Measurements from ENCODE around the gene AGFG1. TPM values are rescaled to one million over a fixed set of nuclear protein-coding genes. Genes with fewer than 3 reads are reported as not detected.
A peak's percentile ranks its signal among the peaks of the same experiment; 100 is the strongest.

AGFG1 gene
- total RNA-seq, 1 experiment from 2014 or later, result 109 TPM

- no peak overlapping the region for H3K14ac ChIP-seq (ENCODE audit: insufficient read depth, low read length)
- Mint-ChIP-seq H3K36me3 (ENCODE audit: insufficient read depth in 1 of 3, low read depth in 3 of 3) (no peaks in the 10 kb centered on the region; a peak in 1 of 7 replicates), H3K27me3 (ENCODE audit: low read depth) (no peaks in the 10 kb centered on the region), H3K4me1 (peaks cover 6 to 10% of the 10 kb centered on the region in 2 experiments), H3K27ac (peak overlapping the region in 2 of 3 experiments; percentile 10 to 16; a peak in 3 of 7 replicates), H3K9me3 (no peaks in the 10 kb centered on the region; a peak in 1 of 5 replicates), H3K4me3 (no peak overlapping the region)
- H2AFZ ChIP-seq (ENCODE audit: low read length), result no peak overlapping the region
- no peak overlapping the region for H2AK5ac ChIP-seq (ENCODE audit: insufficient read length, low read length)
- H2BK120ac ChIP-seq (ENCODE audit: low read depth, low read length, poor library complexity, severe bottlenecking), result no peak overlapping the region
- no peak overlapping the region for H3K4me2 ChIP-seq (ENCODE audit: insufficient read depth, insufficient read length, low read length)
- no peak overlapping the region for H4K8ac ChIP-seq (replicated peaks; ENCODE audit: insufficient read length, low read depth, low read length)
- no peak overlapping the region for H2BK15ac ChIP-seq (ENCODE audit: low read depth, low read length)
- no peak overlapping the region for H3K56ac ChIP-seq (ENCODE audit: insufficient read length, low read depth, low read length)
- H3K9ac ChIP-seq (ENCODE audit: extremely low read depth, insufficient read length, low read length), result no peak overlapping the region
- TF ChIP-seq CTCF (conservative IDR thresholded peaks at IDR 0.05), result no peak
- H4K91ac ChIP-seq (ENCODE audit: insufficient read length, low read depth, low read length), result no peak overlapping the region
- H3K9me3 ChIP-seq (ENCODE audit: control insufficient read depth, low read depth, low read length), result no peaks in the 10 kb centered on the region
- H3K23me2 ChIP-seq (ENCODE audit: insufficient read length, low read depth, low read length, poor library complexity, severe bottlenecking), result no peaks in the 10 kb centered on the region
- H4K5ac ChIP-seq (ENCODE audit: insufficient read length, low read depth, low read length), result no peak overlapping the region
- no peak for DNase-seq
- no peaks in the 10 kb centered on the region for H3K79me2 ChIP-seq (ENCODE audit: insufficient read depth, low read length)
- no CpG with 5 or more reads among the region's 10 CpGs for WGBS (ENCODE audit: extremely low coverage, insufficient read length, low lambda C conversion rate)
- H3K4ac ChIP-seq (ENCODE audit: low read depth, low read length), result no peak overlapping the region
- H2BK12ac ChIP-seq (ENCODE audit: insufficient read length, low read depth, low read length), result no peak overlapping the region
- no peak overlapping the region for H3T11ph ChIP-seq (ENCODE audit: low read length)
- H3K27me3 ChIP-seq (ENCODE audit: insufficient read depth, low read length), result no peaks in the 10 kb centered on the region
- H3K23ac ChIP-seq (ENCODE audit: insufficient read length, low read depth, low read length), result no peak overlapping the region
- H3K79me1 ChIP-seq (ENCODE audit: insufficient read depth, low read depth, low read length, poor library complexity, severe bottlenecking), result no peaks in the 10 kb centered on the region
- no peak overlapping the region for H3K18ac ChIP-seq (ENCODE audit: insufficient read length, low read depth, low read length)
- no peaks in the 10 kb centered on the region for H3K4me1 ChIP-seq (ENCODE audit: insufficient read depth, low read length)
- no peak overlapping the region for H3K27ac ChIP-seq (ENCODE audit: insufficient read length, low read depth, low read length)
- no peak overlapping the region for H2BK5ac ChIP-seq (ENCODE audit: insufficient read length, low read length)
- no peak overlapping the region for H2BK20ac ChIP-seq (ENCODE audit: low read depth, low read length, poor library complexity, severe bottlenecking)
- H4K20me1 ChIP-seq (ENCODE audit: control insufficient read depth, insufficient read depth, insufficient read length), result no peaks in the 10 kb centered on the region
Measured at GRCh38 chr2:227423656-227424499, 48.1 kb upstream of the AGFG1 start.

All from H9 (cell line).